ENCODE results near the gene RFC3. TPM values are rescaled to one million over a fixed set of nuclear protein-coding genes. Genes with fewer than 3 reads are reported as not detected.
"Not testable (repeated sequence)": the region's sequence is repeated elsewhere in the genome, so short reads cannot be mapped to it uniquely, and the experiment has no call there.

Gene RFC3
- total RNA-seq, 4 donors from 2014 or later, result 3.3 to 62.5 (median 4.4) TPM; not detected in 1

DNA sequence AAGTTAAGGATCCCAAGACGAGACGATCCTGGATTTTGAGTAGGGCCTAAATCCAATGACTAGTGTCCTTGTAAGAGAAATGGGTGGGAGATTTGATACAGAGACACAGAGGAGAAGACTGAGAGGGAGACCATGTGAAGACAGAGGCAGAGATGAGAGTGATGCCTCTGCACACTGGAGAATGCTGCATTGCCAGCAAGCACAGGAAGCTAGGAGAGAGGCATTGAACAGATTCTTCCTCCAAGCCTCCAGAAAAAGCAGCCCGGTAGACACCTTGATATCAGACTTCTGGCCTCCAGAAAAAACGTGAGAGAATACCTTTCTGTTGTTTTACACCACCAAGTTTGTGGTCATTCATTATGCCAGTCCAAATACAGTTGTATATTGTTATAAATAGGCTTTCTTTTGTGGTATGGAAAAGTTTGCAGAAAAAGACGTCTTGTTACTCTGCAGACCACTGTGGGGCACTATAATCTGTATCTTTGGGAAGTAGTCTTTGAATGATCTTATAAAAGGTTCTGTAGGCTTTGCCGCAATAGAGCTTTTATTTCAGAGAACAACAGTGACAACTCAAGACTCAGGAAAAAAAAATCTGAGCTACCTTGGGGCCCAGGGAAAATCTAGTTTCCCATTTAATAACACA, 17.9 kb upstream of the RFC3 start:
- no peak for DNase-seq
- Histone ChIP-seq H3K4me3 (no peak overlapping the region), H3K36me3 (no peaks in the 10 kb centered on the region), H3K27ac (no peak overlapping the region), H3K27me3 (no peaks in the 10 kb centered on the region), H3K4me1 (peaks cover 0 to 14% (median 6%) of the 10 kb centered on the region in 4 donors), H3K9me3 (no peaks in the 10 kb centered on the region)
- in situ Hi-C loops (cut with MboI; ENCODE audit: low pct_ligation_motif_present in 1 of 4, low pct_unique_long_range_greater_than_20kb in 1 of 4, low sequenced_read_pairs in 3 of 4), result loop anchor here in 1 of 4 donors (25.0 kb wide), 1 partner anchor 1362 kb away; no protein-coding TSS in a partner anchor
- intact Hi-C loops (cut with DNase I; ENCODE audit: low total_unique reads), result no loop called here
- TF ChIP-seq POLR2A (IDR thresholded peaks at IDR 0.05), result no peak
- TF ChIP-seq CTCF (IDR thresholded peaks at IDR 0.05), result peak in 3 of 5 experiments; percentile 23 to 27 (median 24)
- 33 to 39% methylated on average over 4 to 6 of the region's 6 CpGs for WGBS, 2 donors (ENCODE audit: low coverage in 1 of 2)

DNA sequence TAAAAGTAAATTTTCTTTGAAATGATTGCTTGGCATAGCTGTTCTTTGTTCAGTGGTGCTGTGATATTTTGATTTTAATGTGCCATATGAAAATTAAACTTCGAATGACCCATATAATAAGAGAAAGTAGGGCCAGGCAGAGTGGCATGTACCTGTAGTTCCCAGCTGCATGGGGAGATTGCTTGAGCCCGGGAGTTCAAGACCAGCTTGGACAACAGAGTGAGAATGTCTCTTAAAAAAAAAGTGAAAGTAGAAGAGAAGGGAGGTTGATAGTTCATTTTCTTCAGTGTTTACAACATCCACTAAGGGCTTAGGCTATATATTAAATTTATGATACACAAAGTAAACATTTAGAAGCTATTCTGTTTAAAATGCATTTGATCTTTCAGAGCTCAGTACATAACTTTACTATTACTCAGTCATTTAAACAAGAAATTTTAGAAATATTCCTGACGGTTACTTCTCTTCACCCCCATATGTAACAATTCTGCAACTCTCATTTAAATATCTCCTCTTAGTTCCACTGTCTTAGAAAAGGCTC, 17.2 kb upstream of the RFC3 start:
- Histone ChIP-seq H3K27me3 (no peaks in the 10 kb centered on the region), H3K4me3 (no peak overlapping the region), H3K4me1 (peaks cover 0 to 14% (median 6%) of the 10 kb centered on the region in 4 donors), H3K27ac (no peak overlapping the region), H3K36me3 (no peaks in the 10 kb centered on the region), H3K9me3 (no peaks in the 10 kb centered on the region)
- DNase-seq, result no peak
- TF ChIP-seq CTCF (IDR thresholded peaks at IDR 0.05) (no peak), EP300 (IDR thresholded peaks at IDR 0.05; ENCODE audit: low read depth) (no peak), POLR2A (IDR thresholded peaks at IDR 0.05) (no peak), POLR2AphosphoS5 (IDR thresholded peaks at IDR 0.05) (no peak)
- WGBS, 2 donors (ENCODE audit: low coverage in 1 of 2), result 19 to 20% methylated on average over 3 of the region's 3 CpGs
- intact Hi-C loops (cut with DNase I; ENCODE audit: low total_unique reads) (no loop called here), in situ Hi-C loops (cut with MboI; ENCODE audit: low pct_ligation_motif_present in 1 of 4, low pct_unique_long_range_greater_than_20kb in 1 of 4, low sequenced_read_pairs in 3 of 4) (loop anchor here in 1 of 4 donors (25.0 kb wide), 1 partner anchor 1362 kb away; no protein-coding TSS in a partner anchor)

- WGBS, 2 donors (ENCODE audit: low coverage in 1 of 2), result 69 to 77% methylated on average over 2 to 8 of the region's 8 CpGs
- TF ChIP-seq POLR2A (IDR thresholded peaks at IDR 0.05) (no peak), CTCF (IDR thresholded peaks at IDR 0.05) (no peak), POLR2AphosphoS5 (IDR thresholded peaks at IDR 0.05) (no peak), EP300 (IDR thresholded peaks at IDR 0.05; ENCODE audit: low read depth) (no peak)
- H3K4me3 ChIP-seq, result no peak overlapping the region
- intact Hi-C loops (cut with DNase I; ENCODE audit: low total_unique reads), result no loop called here
- no peaks in the 10 kb centered on the region for H3K9me3 ChIP-seq
- no peak for DNase-seq
- H3K27ac ChIP-seq, result no peak overlapping the region
- in situ Hi-C loops (cut with MboI; ENCODE audit: low pct_ligation_motif_present in 1 of 4, low pct_unique_long_range_greater_than_20kb in 1 of 4, low sequenced_read_pairs in 3 of 4), result loop anchor here in 1 of 4 donors (25.0 kb wide), 1 partner anchor 1356 kb away; no protein-coding TSS in a partner anchor
- H3K4me1 ChIP-seq, result no peaks in the 10 kb centered on the region
- no peaks in the 10 kb centered on the region for H3K36me3 ChIP-seq
- H3K27me3 ChIP-seq, result peaks cover 9% of the 10 kb centered on the region
Measured at GRCh38 chr13:33806470-33807248, 11.3 kb upstream of the RFC3 start.

GRCh38 chr13:33812829-33813228, 5.1 kb upstream of the RFC3 start:
- DNase-seq; H3K27ac ChIP-seq; H3K4me3 ChIP-seq; H3K4me1 ChIP-seq; H3K27me3 ChIP-seq; intact Hi-C loops (cut with DNase I; ENCODE audit: low total_unique reads); H3K36me3 ChIP-seq; H3K9me3 ChIP-seq: not testable (repeated sequence)
- WGBS, 2 donors (ENCODE audit: low coverage in 1 of 2), result 88 to 90% methylated on average over 5 to 7 of the region's 7 CpGs
- in situ Hi-C loops (cut with MboI; ENCODE audit: low pct_ligation_motif_present in 1 of 4, low pct_unique_long_range_greater_than_20kb in 1 of 4, low sequenced_read_pairs in 3 of 4), result loop anchor here in 1 of 4 donors (25.0 kb wide), 1 partner anchor 1349 kb away; no protein-coding TSS in a partner anchor
